AG04450 (cell line): ENCODE data around the gene GARS1. TPM values are rescaled to one million over a fixed set of nuclear protein-coding genes. Genes with fewer than 3 reads are reported as not detected.

Experiments
- CTCF ChIA-PET: fragments of 300-600, 350-600 bp; formaldehyde crosslinking; extraction: SDS; loops from one replicate; lab custom pipeline; 2022; ENCODE audit warnings: antibody characterized with exemption, inconsistent platforms; lab: Charles Lee
- POLR2A ChIA-PET: fragments of 350-600 bp; formaldehyde crosslinking; extraction: SDS; loops from one replicate; lab custom pipeline; 2021; ENCODE audit warnings: antibody characterized with exemption, inconsistent platforms; lab: Yijun Ruan, JAX
- DNase-seq: peaks from one replicate; pipeline ENCODE4 v3.0.0-alpha.2; 2011; ENCODE audit warnings: low read depth, low spot score
- H3K27ac ChIP-seq: one replicate; pipeline ENCODE4 v1.5.1; 2012; ENCODE audit warnings: low read depth, low read length, control low read depth
- H3K27me3 ChIP-seq: one replicate; pipeline ENCODE4 v1.6.0; 2012; ENCODE audit warnings: low read length; ENCODE audit not compliant: control insufficient read depth, insufficient read depth
- H3K4me3 ChIP-seq: 2 replicates; pipeline ENCODE4 v1.5.1; 2011; ENCODE audit warnings: mild to moderate bottlenecking, low read depth, low read length, control low read depth
- H3K9me3 ChIP-seq: 2 replicates; pipeline ENCODE4 v1.5.1; 2012; ENCODE audit warnings: low read length; ENCODE audit not compliant: control insufficient read depth, insufficient read depth
- polyA plus RNA-seq: library from polyadenylated mRNA; depleted of rRNA; stranded (reverse); fragments of >200 nt; gene quantifications from 2 replicates; pipeline ENCODE4 v1.2.3, GENCODE V29; 2011
- TF ChIP-seq, protein P1 (sequence below): IDR thresholded peaks from 2 replicates; pipeline ENCODE4 v1.5.1; 2011; ENCODE audit warnings: low read depth, low read length, control low read depth, inconsistent platforms

The GARS1 gene
- polyA plus RNA-seq, 1 experiment = 749 TPM

DNA sequence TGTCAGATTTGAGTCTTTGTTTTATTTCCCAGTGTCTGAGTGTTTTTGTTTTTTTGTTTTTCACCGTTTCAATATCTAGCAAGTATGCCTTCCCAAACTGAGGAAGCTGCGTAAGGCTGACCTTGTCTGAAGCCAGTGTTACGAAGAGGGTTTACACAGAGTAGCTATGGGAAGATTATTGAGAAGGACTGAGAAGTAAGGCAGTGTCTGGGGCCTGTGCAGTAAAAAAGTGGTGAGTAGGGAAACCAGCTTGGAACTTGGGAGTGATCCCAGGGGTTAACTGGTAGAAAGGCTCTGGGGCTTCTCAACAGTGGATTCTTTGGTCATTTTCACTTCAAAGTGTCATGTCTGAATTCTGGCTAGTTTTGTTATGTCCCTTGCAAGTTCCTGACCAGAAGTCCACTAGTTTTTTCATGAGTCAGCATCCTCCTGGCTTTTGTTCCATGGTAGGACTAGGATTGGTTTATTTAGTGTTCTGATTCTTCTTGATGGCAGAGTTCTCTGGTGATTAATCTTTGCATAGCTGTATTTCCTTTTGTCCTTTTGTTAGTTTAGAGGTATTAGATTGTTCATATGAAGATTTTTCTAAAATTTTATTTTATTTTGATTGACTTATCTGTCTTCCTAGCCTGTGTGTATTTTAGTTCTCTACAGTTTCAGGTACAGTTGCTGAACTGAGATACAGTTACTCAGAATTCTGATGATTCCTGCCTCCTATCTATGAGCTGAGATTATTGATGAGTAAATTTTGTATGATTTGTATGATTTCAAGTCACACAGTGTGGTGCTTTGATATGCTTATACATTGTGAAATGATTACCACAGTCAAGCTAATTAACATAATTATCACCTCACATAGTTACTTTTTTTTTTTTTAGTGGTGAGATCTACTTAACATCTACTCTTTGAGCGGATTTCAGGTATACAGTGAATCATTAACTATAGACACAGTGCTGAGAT lies 19.0 kb downstream of the GARS1 start:
- ChIA-PET CTCF (interaction anchor here (1.0 kb wide), 1 partner anchor 50 kb away, joined by 4 read pairs; no protein-coding TSS in a partner anchor), POLR2A (no interaction called here)
- TF ChIP-seq, protein P1, sequence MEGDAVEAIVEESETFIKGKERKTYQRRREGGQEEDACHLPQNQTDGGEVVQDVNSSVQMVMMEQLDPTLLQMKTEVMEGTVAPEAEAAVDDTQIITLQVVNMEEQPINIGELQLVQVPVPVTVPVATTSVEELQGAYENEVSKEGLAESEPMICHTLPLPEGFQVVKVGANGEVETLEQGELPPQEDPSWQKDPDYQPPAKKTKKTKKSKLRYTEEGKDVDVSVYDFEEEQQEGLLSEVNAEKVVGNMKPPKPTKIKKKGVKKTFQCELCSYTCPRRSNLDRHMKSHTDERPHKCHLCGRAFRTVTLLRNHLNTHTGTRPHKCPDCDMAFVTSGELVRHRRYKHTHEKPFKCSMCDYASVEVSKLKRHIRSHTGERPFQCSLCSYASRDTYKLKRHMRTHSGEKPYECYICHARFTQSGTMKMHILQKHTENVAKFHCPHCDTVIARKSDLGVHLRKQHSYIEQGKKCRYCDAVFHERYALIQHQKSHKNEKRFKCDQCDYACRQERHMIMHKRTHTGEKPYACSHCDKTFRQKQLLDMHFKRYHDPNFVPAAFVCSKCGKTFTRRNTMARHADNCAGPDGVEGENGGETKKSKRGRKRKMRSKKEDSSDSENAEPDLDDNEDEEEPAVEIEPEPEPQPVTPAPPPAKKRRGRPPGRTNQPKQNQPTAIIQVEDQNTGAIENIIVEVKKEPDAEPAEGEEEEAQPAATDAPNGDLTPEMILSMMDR = no peak
- peak overlapping the region; percentile 69 for H3K27ac ChIP-seq
- H3K27me3 ChIP-seq = no peaks in the 10 kb centered on the region
- no peak for DNase-seq
- H3K4me3 ChIP-seq = no peak overlapping the region
- no peaks in the 10 kb centered on the region for H3K9me3 ChIP-seq

DNA sequence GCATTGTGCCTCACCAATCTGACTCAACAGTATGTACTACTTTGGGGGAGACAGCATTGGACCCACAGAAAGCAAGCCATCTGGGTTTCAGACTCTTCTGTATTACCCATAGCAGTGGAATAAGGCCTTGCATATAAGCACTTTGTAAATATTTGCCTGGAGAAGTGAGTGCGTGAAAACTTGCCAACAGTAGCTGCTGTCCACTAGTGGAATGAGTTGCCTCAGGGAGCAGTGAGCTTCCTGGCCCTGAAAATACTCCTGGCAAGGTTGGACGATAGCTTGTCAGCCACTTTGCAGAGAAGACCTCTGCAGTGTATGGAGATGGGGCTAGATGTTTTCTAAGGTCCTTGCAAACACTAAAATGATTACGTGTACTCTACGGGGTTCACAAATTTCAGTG lies 21.6 kb downstream of the GARS1 start:
- DNase-seq = no peak
- Histone ChIP-seq H3K9me3 (no peaks in the 10 kb centered on the region), H3K27ac (no peak overlapping the region), H3K27me3 (no peaks in the 10 kb centered on the region), H3K4me3 (no peak overlapping the region)
- CTCF ChIA-PET = interaction anchor here (0.5 kb wide), 1 partner anchor 10 kb away, joined by 4 read pairs; no protein-coding TSS in a partner anchor
- POLR2A ChIA-PET = no interaction called here
- TF ChIP-seq, protein P1 = no peak

DNA sequence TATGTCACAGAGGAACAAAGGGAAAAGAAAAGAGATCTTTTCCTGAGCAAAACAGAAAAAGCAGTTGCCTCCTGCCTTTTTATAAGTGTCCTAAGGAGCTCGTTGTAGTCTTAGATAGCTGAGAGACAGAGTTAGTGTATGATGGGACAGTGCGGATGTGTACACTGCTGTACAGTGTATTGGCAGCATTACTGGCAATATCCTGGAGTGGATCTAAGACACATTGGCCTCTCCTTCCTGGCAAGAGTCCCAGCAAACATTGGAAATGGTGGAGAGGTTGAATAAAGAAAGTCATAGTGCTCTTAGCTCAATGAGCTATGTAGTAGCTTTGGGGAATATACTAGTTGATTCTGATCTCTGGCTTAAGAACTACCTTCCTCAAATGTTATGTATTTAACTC lies 22.7 kb downstream of the GARS1 start:
- TF ChIP-seq, protein P1 = no peak
- POLR2A ChIA-PET = interaction anchor here (0.7 kb wide), 1 partner anchor 11 kb away, joined by 6 read pairs; no protein-coding TSS in a partner anchor
- Histone ChIP-seq H3K9me3 (no peaks in the 10 kb centered on the region), H3K4me3 (no peak overlapping the region), H3K27ac (no peak overlapping the region), H3K27me3 (no peaks in the 10 kb centered on the region)
- DNase-seq = no peak
- CTCF ChIA-PET = interaction anchor here (0.6 kb wide), 1 partner anchor 272 kb away, joined by 4 read pairs; no protein-coding TSS in a partner anchor

DNA sequence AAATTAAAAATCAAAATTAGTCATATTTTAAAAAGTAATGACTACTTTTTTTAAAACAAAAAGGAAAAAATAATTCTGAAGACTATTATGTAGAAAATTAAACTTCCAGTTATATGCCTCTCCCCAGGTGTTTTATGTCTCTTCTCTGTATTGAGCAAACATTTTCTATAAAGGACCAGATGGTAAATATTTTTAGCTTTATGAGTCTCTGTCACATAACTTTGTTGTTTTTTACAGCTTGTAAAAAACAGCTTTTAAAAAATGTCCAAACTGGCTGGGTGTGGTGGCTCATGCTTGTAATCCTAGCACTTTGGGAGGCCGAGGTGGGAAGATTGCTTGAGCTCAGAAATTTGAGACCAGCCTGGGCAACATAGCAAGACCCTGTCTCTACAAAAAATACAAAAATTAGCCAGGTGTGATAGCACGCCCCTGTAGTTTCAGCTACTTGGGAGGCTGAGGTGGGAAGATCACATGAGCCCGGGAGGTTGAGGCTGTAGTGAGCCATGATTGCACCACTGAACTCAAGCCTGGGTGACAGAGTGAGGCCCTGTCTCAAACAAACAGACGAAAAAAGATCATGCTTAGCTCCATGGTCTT lies 23.5 kb downstream of the GARS1 start:
- POLR2A ChIA-PET = interaction anchor here (0.7 kb wide), 1 partner anchor 12 kb away, joined by 6 read pairs; no protein-coding TSS in a partner anchor
- H3K27ac ChIP-seq = no peak overlapping the region
- CTCF ChIA-PET = interaction anchor here (0.6 to 1.1 kb wide), 2 partner anchors 13 to 272 kb away, joined by 3 to 4 read pairs; no protein-coding TSS in a partner anchor
- H3K9me3 ChIP-seq = no peaks in the 10 kb centered on the region
- no peak for DNase-seq
- no peaks in the 10 kb centered on the region for H3K27me3 ChIP-seq
- no peak overlapping the region for H3K4me3 ChIP-seq
- TF ChIP-seq, protein P1 = no peak
